Neuronal stem cell (in vitro differentiated cells): ENCODE results near the gene RNASE8.
A peak's percentile ranks its signal among the peaks of the same experiment; 100 is the strongest.

Experiments used
- DNase-seq: peaks from one replicate; pipeline ENCODE4 v3.0.0-alpha.2; 2013; ENCODE audit warnings: low spot score
- H2AFZ ChIP-seq: one replicate; pipeline ENCODE4 v1.6.1; 2013; ENCODE audit warnings: mild to moderate bottlenecking, low read length, inconsistent platforms
- H2AK5ac ChIP-seq: 2 replicates; pipeline ENCODE4 v1.6.1; 2013; ENCODE audit warnings: low read depth, mild to moderate bottlenecking, inconsistent platforms, low read length, moderate library complexity, mixed read lengths
- H2BK120ac ChIP-seq: 2 replicates; pipeline ENCODE4 v1.6.1; 2013; ENCODE audit warnings: low read depth, mild to moderate bottlenecking, inconsistent platforms, low read length, moderate library complexity, mixed read lengths
- H2BK12ac ChIP-seq: one replicate; pipeline ENCODE4 v1.6.1; 2013; ENCODE audit warnings: low read length, inconsistent platforms
- H2BK15ac ChIP-seq: 2 replicates; pipeline ENCODE4 v1.6.1; 2013; ENCODE audit warnings: mild to moderate bottlenecking, low read length, inconsistent platforms, mixed read lengths
- H2BK5ac ChIP-seq: one replicate; pipeline ENCODE4 v1.6.1; 2013; ENCODE audit warnings: inconsistent platforms, mild to moderate bottlenecking, low read length, moderate library complexity
- H3K14ac ChIP-seq: one replicate; pipeline ENCODE4 v1.6.1; 2013; ENCODE audit warnings: low read length, inconsistent platforms
- H3K18ac ChIP-seq: 2 replicates; pipeline ENCODE4 v1.6.1; 2013; ENCODE audit warnings: low read length, inconsistent platforms
- H3K23ac ChIP-seq: 2 replicates; pipeline ENCODE4 v1.6.1; 2013; ENCODE audit warnings: low read depth, mild to moderate bottlenecking, mixed read lengths, low read length, inconsistent platforms; ENCODE audit not compliant: poor library complexity
- H3K27ac ChIP-seq: replicated peaks from 3 replicates; pipeline ENCODE4 v1.5.1; 2013; ENCODE audit warnings: low read length, inconsistent platforms
- H3K27me3 ChIP-seq, 3 experiments: 2 replicates each; pipeline ENCODE4 v1.6.1; 2013; ENCODE audit warnings: low read length in 3 of 3, mild to moderate bottlenecking in 2 of 3, inconsistent platforms in 1 of 3, low read depth in 1 of 3, mixed read lengths in 1 of 3, moderate library complexity in 1 of 3; ENCODE audit not compliant: control insufficient read depth in 3 of 3, insufficient read depth in 3 of 3
- H3K36me3 ChIP-seq, 2 donors: replicated peaks in 1 of 2; 2 replicates each; pipeline ENCODE4 v1.6.1; 2013; ENCODE audit warnings: low read length in 2 of 2; ENCODE audit not compliant: control insufficient read depth in 2 of 2, insufficient read depth in 2 of 2
- H3K4ac ChIP-seq: 2 replicates; pipeline ENCODE4 v1.6.1; 2013; ENCODE audit warnings: inconsistent platforms, mild to moderate bottlenecking, low read length, moderate library complexity
- H3K4me1 ChIP-seq, 2 donors: 1 replicate in 1 of 2; 2 replicates in 1 of 2; pipeline ENCODE4 v1.6.1; 2013; ENCODE audit warnings: low read length in 2 of 2, low read depth in 1 of 2; ENCODE audit not compliant: control insufficient read depth in 2 of 2, insufficient read depth in 1 of 2
- H3K4me2 ChIP-seq: one replicate; pipeline ENCODE4 v1.6.1; 2013; ENCODE audit warnings: mild to moderate bottlenecking, low read length, inconsistent platforms; ENCODE audit not compliant: insufficient read depth, poor library complexity, severe bottlenecking
- H3K4me3 ChIP-seq, 2 donors: 2 replicates each; pipeline ENCODE4 v1.5.1; 2013; ENCODE audit warnings: low read length in 2 of 2, mild to moderate bottlenecking in 2 of 2, inconsistent platforms in 1 of 2, moderate library complexity in 1 of 2
- H3K79me1 ChIP-seq: one replicate; pipeline ENCODE4 v1.6.1; 2013; ENCODE audit warnings: low read depth, mild to moderate bottlenecking, inconsistent platforms, low read length, moderate library complexity
- H3K9ac ChIP-seq: one replicate; pipeline ENCODE4 v1.6.1; 2013; ENCODE audit warnings: mild to moderate bottlenecking, low read depth, low read length, inconsistent platforms; ENCODE audit not compliant: poor library complexity
- H3K9me3 ChIP-seq, 2 donors: replicated peaks in 1 of 2; 2 replicates each; pipeline versions ENCODE3 to v1.6.1; 2013; ENCODE audit warnings: low read length in 2 of 2, mild to moderate bottlenecking in 2 of 2, inconsistent platforms in 1 of 2, low read depth in 1 of 2, mixed read lengths in 1 of 2, moderate library complexity in 1 of 2; ENCODE audit not compliant: control insufficient read depth in 2 of 2, insufficient read depth in 1 of 2
- H4K8ac ChIP-seq: one replicate; pipeline ENCODE4 v1.6.1; 2013; ENCODE audit warnings: low read depth, mild to moderate bottlenecking, inconsistent platforms, low read length, moderate library complexity
- H4K91ac ChIP-seq: one replicate; pipeline ENCODE4 v1.6.1; 2013; ENCODE audit warnings: low read length, low read depth, mild to moderate bottlenecking, inconsistent platforms; ENCODE audit not compliant: poor library complexity
- WGBS, 2 donors: extraction: QIAGEN DNeasy Blood & Tissue Kit; methylation state at CpG; one replicate each; pipeline ENCODE4 v1.1.7; 2013; ENCODE audit warnings: missing lambda C conversion rate in 2 of 2, mixed read lengths in 1 of 2; ENCODE audit not compliant: insufficient read length in 2 of 2, insufficient replicate concordance in 1 of 2; ENCODE audit errors: extremely low coverage in 2 of 2; 5-methylcytosine and 5-hydroxymethylcytosine counted together

Gene RNASE8

GRCh38 chr14:21089271-21089670, 31.6 kb downstream of the RNASE8 start:
- Histone ChIP-seq H2AFZ (no peak overlapping the region), H2BK5ac (no peak overlapping the region), H3K36me3 (peaks cover 65 to 90% of the 10 kb centered on the region in 2 donors), H3K9me3 (peaks cover 0 to 8% of the 10 kb centered on the region in 2 donors), H4K8ac (no peak overlapping the region), H3K14ac (no peak overlapping the region), H3K9ac (no peak overlapping the region), H4K91ac (no peak overlapping the region), H3K23ac (no peak overlapping the region), H2BK15ac (no peak overlapping the region), H3K4me3 (no peak overlapping the region), H3K27ac (peak overlapping the region; percentile 20), H2AK5ac (no peak overlapping the region), H3K4me2 (no peak overlapping the region), H3K27me3 (no peaks in the 10 kb centered on the region), H2BK120ac (no peak overlapping the region), H3K4me1 (peaks cover 24 to 25% of the 10 kb centered on the region in 2 donors), H3K18ac (no peak overlapping the region), H3K4ac (no peak overlapping the region), H2BK12ac (no peak overlapping the region), H3K79me1 (peaks cover 11% of the 10 kb centered on the region)
- DNase-seq, result no peak
- no CpG with 5 or more reads among the region's 1 CpG for WGBS, 2 donors

DNA sequence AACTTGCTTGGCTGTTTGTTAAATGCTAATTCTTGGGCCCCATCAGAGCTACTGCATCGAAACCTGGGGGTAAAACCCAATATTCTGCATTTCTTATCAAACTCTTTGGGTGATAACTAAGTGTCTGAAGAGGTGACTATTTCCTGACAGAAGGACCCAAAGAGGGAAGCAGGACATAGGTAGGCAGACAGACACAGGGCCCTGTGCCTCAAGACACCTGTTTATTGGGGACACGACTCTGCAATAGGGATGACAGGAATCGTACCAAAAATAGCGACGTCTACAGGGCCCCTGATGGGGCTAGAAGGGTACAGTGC, 32.2 kb downstream of the RNASE8 start:
- no peak overlapping the region for H3K14ac ChIP-seq
- H3K36me3 ChIP-seq, result peaks cover 60 to 84% of the 10 kb centered on the region in 2 donors
- H2BK12ac ChIP-seq, result no peak overlapping the region
- H3K27me3 ChIP-seq, result no peaks in the 10 kb centered on the region
- no peak overlapping the region for H2BK15ac ChIP-seq
- no peak overlapping the region for H3K4me2 ChIP-seq
- no peak overlapping the region for H3K9ac ChIP-seq
- no peak overlapping the region for H3K27ac ChIP-seq
- H3K79me1 ChIP-seq, result peaks cover 11% of the 10 kb centered on the region
- H4K8ac ChIP-seq, result no peak overlapping the region
- H3K9me3 ChIP-seq, result peaks cover 0 to 8% of the 10 kb centered on the region in 2 donors
- H2BK5ac ChIP-seq, result no peak overlapping the region
- DNase-seq, result no peak
- no peak overlapping the region for H3K23ac ChIP-seq
- WGBS, 2 donors, result no CpG with 5 or more reads among the region's 5 CpGs
- H2BK120ac ChIP-seq, result no peak overlapping the region
- H3K4ac ChIP-seq, result no peak overlapping the region
- no peak overlapping the region for H3K4me3 ChIP-seq
- H3K4me1 ChIP-seq, result peaks cover 25 to 26% of the 10 kb centered on the region in 2 donors
- H4K91ac ChIP-seq, result no peak overlapping the region
- H2AFZ ChIP-seq, result no peak overlapping the region
- H3K18ac ChIP-seq, result no peak overlapping the region
- H2AK5ac ChIP-seq, result no peak overlapping the region

DNA sequence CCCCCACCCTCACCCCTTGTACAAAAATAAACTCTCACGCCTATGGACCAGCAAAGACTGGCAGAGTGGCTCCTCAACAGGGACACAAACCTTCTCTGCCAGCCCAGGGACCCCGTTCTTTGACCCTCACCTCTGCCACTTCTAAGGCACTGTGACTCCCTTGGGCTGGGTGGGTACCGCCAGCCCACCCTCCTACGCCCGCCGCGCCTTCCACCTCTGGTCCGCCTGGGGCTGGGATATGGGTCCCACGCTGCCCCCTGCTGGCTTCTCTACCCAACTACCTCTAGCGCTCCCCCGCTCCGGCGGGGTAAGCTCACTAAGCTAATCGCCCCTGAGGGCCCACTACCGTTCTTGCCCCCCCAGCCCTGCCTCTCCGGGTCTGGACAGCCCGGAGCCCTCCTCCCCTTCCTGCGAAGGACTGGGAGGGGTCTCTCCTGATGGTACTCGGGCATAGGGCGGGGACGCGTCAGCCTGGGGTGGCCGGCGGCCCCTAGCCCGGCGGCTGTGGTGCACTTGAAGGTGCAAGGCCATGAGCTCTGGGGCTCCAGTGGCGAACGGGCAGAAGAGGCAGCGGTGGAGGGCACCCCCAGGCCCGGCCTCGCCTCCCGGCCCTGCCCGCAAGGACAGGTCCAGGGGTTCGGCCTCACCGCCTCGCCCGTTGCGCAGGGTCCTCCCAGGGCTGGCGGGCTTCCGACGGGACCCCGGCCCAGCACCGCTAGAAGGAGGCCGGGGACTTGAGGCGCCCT, 32.7 kb downstream of the RNASE8 start:
- Histone ChIP-seq H3K4me2 (no peak overlapping the region), H3K4me3 (no peak overlapping the region), H3K9ac (no peak overlapping the region), H3K4ac (no peak overlapping the region), H3K79me1 (peaks cover 11% of the 10 kb centered on the region), H2AFZ (no peak overlapping the region), H2BK12ac (no peak overlapping the region), H4K91ac (no peak overlapping the region), H3K36me3 (peaks cover 55 to 79% of the 10 kb centered on the region in 2 donors), H4K8ac (no peak overlapping the region), H2BK120ac (no peak overlapping the region), H2BK15ac (no peak overlapping the region), H3K27ac (no peak overlapping the region), H3K27me3 (no peaks in the 10 kb centered on the region), H3K9me3 (peaks cover 0 to 8% of the 10 kb centered on the region in 2 donors), H2AK5ac (no peak overlapping the region), H3K4me1 (peaks cover 29 to 31% of the 10 kb centered on the region in 2 donors), H3K14ac (no peak overlapping the region), H3K18ac (peak overlapping the region; percentile 60), H2BK5ac (peak overlapping the region; percentile 42), H3K23ac (peak overlapping the region; percentile 59)
- no peak for DNase-seq
- WGBS, 2 donors, result no CpG with 5 or more reads among the region's 45 CpGs

- no CpG with 5 or more reads among the region's 45 CpGs for WGBS, 2 donors
- H3K18ac ChIP-seq, result peak overlapping the region; percentile 60
- H3K4me3 ChIP-seq, result no peak overlapping the region
- no peak overlapping the region for H3K9ac ChIP-seq
- H2BK12ac ChIP-seq, result no peak overlapping the region
- no peak overlapping the region for H2AFZ ChIP-seq
- H4K91ac ChIP-seq, result no peak overlapping the region
- H3K4ac ChIP-seq, result no peak overlapping the region
- peaks cover 0 to 8% of the 10 kb centered on the region in 2 donors for H3K9me3 ChIP-seq
- H2BK5ac ChIP-seq, result no peak overlapping the region
- H3K79me1 ChIP-seq, result peaks cover 11% of the 10 kb centered on the region
- H2BK15ac ChIP-seq, result no peak overlapping the region
- no peak overlapping the region for H3K27ac ChIP-seq
- no peaks in the 10 kb centered on the region for H3K27me3 ChIP-seq
- H4K8ac ChIP-seq, result no peak overlapping the region
- no peak overlapping the region for H2BK120ac ChIP-seq
- H3K14ac ChIP-seq, result no peak overlapping the region
- no peak overlapping the region for H3K4me2 ChIP-seq
- H3K23ac ChIP-seq, result peak overlapping the region; percentile 59
- no peak overlapping the region for H2AK5ac ChIP-seq
- peaks cover 31 to 39% of the 10 kb centered on the region in 2 donors for H3K4me1 ChIP-seq
- DNase-seq, result no peak
- peaks cover 49 to 71% of the 10 kb centered on the region in 2 donors for H3K36me3 ChIP-seq
Measured at GRCh38 chr14:21090940-21091663, 33.5 kb downstream of the RNASE8 start.
